ENCODE measurements around the gene PPAT.

- TF ChIP-seq POLR2AphosphoS5 (IDR thresholded peaks at IDR 0.05; ENCODE audit: insufficient read depth, low read depth, low read length): no peak
- TF ChIP-seq CTCF (IDR thresholded peaks at IDR 0.05; ENCODE audit: extremely low read depth in 1 of 2, insufficient read depth in 1 of 2, low read depth in 1 of 2, low read length in 2 of 2): no peak
- TF ChIP-seq EZH2 (IDR thresholded peaks at IDR 0.05; ENCODE audit: borderline replicate concordance, low read depth, low read length, severe bottlenecking): no peak
- no peak for TF ChIP-seq POLR2A (IDR thresholded peaks at IDR 0.05; ENCODE audit: low read depth, low read length)
- TF ChIP-seq JUN (IDR thresholded peaks at IDR 0.05; ENCODE audit: borderline replicate concordance, insufficient read depth, insufficient read length, low read depth): no peak
- TF ChIP-seq FOS (IDR thresholded peaks at IDR 0.05; ENCODE audit: borderline replicate concordance, insufficient read depth, low read length): no peak
These were observed 21.2 kb downstream of the PPAT start for GRCh38 chr4:56414135-56414670.
